T-helper 1 cell (primary cell): Measurements from ENCODE around the gene SYTL3.

ENCODE experiments used
- DNase-seq, 5 donors: peaks; one replicate each; pipeline ENCODE4 v3.0.0-alpha.2; 2012 to 2020

Gene SYTL3

DNA sequence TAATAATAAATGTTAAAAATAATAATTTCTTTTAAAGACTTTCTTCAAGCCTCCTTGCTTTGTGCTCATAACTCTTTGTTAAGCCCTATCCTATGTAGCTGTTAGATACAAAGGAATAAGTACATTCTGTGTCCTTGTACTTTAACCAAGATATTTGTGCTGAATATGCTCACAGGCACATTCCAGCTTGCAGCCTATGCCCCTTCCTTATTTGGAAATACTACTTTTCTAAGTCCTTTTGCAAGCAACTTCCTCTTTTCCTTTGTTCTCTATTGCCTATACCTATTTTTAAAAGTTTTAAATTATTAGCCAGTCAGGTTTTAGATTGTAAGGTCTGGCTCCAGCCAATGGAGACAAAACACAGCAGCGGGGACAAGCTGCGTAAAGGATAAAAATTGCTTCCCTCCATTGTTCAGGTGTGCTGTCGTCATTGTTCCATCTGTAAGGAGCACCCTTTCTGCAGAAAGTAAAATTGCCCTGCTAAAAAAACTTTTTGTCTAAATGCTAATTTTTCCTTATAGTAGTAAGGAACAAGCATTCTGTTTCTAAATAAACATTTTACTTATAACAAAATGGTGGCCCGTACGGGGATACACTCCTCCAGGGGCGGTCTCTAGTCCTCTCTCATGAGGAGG lies 80.2 kb downstream of the SYTL3 start:
- no peak for DNase-seq

DNA sequence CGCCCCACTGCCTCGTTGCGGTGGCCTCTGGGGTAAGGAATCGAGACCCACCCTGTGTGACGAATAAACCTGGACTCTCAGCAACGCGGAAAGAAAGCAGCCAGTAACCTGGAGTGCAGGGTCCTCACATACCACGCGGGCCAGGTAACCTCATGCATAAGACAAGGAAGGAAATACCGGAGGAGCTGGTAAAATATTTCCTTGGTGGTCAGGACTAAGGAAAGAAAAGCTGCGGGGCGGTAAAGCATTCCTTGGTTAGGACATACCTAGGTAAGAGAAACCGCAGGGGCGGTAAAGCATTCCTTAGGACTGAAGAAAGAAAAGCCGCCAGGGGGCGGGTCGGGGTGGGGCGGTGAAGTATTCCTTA lies 80.7 kb downstream of the SYTL3 start:
- no peak for DNase-seq

DNA sequence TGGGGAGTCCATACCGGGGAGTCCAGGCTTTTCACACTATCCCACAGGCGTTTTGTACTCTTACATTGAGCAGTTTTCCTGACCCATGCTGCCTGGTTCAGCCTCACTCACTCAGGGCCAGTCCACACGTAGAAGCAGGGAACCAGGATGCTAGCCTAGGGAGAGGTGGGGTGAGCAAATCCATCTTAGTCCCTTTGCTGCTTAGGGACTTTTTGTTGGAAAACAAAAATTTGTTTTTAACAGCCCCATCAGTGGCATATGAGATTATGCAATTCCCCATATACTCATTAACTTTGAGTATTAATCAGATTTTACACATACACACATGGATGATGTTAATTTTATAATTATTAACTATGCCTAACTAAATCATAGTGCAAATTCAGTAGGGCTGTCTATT lies 85.2 kb downstream of the SYTL3 start:
- no peak for DNase-seq

DNA sequence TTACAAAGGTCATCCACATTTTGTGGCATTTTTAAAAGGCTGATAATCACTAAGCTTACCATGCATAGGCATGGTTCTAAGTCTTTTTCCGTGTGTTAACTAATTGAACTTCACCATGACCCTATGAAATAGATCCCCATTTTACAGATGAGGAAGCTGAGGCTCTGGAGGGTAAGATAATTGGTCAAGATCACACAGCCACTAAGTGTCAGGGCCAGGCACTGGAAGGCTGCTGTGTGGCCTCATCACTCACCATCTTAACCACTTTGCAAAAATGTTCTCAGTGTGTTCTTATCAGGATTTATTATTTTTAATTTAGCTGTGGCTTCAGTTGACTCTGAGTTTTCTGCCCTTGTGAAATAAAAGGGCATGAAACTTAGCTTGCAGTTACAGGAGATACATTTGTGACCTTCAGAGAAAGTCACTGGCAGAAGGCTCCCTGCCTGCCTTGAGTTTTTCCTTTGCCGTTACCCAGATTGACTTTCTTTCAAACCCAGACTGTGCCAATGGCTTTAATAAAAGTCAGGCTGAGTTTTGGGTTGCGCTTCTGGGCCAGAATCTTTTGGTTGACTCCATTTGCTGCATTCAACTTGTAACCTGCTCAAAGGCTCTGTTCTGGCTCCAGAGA lies 87.3 kb downstream of the SYTL3 start:
- DNase-seq: no peak

DNA sequence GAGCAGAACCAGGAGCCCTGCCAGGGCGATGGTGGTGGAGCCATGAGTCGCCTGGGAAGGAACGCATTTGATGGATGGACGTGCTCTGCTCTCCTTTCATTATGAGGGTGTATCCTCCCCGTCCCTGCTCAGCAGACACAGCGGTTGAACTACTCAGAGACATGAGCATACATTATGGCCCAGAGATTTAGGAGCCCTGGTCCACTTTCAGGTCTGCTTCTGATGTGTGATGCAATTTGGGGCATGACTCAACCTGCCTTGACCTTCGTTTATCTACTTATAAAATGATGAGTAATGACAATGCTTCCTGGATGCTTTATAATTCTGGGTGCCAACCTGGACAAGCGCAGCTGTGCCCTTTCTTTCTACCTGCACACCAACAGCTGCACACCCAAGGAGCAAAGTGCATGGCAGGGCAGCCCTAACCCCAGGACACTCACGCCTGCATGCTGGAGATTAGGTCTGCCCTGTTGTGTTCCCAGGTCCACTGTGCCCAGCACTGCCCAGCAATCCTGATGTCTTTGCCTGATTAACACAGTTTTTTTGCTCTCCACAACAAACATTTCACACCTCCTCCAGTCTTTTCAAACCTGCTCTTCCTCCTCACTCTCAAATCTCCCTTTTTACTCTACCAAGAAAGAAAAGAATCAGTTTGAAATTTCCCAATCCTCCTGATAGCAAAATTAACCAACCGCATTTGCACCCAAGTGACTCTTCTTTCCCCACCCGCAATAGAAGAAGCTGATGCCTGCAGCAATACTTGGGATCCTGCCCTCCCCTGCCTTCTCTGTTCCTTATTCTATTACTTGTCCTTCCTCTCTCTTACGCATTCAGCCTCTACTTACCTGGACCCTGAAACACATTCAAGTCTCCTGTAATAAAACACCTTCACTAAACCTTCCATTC lies 88.1 kb downstream of the SYTL3 start:
- DNase-seq: no peak

DNA sequence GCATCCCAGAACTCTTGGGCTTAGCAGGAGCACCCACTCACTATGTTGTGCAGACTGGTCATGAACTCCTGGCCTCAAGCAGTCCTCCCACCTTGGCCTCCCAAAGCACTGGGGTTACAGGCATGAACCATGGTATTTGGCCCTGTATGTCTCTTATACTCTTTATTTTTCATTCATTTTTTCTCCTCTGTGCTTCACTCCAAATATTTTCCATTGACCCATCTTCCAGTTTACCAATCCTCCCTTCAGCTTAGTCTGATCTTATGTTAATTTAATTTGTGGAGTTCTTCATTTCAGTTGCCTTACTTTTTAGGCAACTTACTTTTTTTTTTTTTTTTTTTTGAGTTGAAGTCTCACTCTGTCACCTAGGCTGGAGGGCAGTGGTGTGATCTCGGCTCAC lies 89.8 kb downstream of the SYTL3 start:
- no peak for DNase-seq

DNA sequence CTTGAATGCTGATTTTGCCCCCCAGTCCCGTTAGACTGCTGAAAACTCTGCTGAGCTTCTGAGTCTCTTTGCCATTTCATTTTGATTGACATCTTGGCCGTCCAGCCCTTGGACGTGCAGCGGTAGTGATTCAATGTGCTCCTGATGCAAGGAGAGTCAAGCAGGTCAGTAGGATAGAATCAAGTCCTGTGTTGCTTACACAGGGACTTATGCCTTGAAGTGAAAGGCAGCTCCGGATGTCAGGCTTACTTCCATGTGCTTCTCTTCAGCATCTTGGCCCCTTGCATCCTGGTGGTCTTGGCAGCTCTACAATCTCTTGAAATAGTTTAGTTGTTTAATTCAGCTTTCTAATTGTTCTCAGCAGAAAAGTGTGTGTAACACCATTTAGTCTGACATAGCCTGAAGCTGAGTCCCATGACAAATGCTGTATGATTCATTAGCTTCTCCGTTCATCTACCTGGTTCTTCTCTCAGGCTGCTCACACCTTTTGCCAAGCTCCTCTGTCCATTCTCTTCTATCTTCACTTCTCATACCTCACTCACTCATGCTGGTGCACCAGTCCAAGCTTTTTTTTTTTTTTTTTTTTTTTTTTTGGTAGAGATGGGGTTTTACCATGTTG lies 93.3 kb downstream of the SYTL3 start:
- DNase-seq: no peak

DNA sequence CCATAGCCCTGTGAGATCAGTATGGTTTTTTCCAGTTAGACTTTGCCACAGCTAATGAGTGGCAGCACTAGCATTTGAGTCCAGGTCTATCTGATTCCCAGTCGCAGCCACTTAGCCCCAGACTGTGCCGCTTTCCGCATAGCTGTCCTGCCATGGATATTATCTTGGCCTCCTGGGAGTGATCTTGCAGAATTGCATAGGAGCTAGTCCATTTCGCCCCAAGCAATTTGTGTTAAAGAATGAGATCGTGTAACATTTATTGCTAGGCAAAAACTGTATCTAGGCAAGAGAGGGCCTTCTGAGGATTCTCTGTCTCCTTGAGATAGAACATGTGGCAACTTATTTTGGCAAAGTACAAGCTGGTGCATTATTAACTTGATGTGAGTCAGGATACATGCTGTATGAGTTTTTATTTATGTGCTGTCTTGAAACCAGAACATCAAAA lies 95.2 kb downstream of the SYTL3 start:
- DNase-seq: no peak

DNA sequence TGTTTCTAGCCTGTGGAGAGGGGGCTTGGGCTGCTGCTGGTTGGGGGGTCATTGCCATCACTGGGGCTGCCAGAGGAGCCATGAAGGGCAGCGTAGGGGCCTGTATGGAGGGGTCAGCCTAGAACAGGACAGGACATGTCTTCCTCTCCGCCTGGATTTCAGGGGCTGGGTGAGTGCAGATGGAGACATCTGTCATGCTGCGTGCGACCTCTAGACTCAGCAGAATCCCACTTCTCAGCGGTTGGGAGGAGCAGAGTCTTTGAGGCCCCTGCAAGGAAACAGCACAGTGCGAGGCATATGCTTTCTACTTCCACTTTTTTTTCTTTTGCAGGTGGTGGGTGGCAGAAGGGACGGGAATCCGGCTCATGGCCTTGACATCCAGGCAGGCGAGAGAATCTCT lies 101.4 kb downstream of the SYTL3 start:
- no peak for DNase-seq

DNA sequence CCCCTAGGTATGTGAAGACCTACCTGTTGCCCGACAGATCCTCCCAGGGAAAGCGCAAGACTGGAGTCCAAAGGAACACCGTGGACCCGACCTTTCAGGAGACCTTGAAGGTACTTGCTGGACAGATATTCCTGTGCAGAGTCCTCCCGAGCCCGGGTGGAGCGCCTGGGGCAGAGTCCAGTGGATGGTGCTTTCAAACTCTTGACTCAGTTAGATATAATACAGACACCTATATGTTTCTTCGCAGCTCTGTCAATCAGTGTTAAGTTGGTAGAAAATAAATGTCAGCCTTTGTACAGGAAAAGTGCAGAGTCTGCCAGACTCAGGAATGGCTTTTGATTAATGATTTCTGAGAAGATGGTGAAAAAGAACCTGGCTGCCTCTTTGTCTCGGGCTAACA lies 102.1 kb downstream of the SYTL3 start:
- DNase-seq: no peak

DNA sequence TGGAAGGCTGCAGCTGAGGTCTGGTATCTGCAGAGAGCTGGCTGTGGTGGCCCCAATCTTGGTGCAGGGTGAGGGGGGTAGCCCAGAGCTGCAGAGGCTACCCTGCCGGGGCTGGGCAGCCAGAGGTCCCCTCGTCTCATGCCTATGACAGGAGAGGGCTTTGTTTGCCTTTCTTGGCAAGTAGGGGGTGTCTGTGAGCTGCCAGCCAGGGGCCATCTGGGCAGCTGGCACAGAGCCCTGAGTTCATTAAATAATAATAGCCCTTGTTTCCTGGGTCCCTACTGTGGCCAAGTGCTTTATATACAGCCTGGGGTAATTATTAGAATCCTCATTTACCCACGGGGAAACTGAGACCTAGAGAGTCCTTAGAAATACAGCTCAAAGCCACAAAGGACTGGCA lies 102.8 kb downstream of the SYTL3 start:
- DNase-seq: no peak

DNA sequence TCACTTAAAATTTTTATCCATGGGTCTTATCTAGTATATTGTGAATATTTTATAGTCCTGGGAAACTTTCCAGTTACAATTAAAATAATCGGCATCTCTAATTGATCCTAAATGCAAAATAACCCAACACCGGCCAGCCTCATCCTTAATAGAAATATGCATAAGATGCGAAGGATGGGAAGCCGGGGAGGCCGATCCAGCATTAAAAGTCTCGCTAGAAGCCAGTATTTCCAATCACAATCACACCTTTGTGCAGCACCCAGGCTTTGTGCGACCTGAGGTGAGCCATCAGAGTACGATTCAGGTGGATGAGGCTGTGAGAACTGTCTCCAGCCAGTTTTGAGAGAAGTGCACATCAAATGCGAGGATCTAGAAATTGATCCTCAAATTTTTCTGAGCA lies 104.0 kb downstream of the SYTL3 start:
- no peak for DNase-seq

DNA sequence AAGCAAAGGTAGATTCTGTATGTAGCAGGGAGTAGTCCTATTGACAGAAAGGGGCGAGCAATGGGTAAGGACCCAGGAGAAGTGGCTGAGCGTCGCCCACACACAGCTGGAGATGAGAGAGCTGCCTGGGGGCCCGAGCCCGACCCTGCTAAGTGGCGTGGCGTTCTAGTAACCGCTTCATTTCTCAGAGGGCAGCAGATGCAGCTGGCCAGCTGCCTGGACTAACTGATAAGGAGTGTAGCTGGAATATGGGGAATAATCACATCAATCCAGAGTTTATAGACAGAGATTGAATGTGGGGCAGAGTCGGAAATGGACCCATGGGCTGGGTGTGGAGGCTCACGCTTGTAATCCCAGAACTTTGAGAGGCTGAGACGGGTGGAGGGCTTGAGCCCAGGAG lies 104.9 kb downstream of the SYTL3 start:
- no peak for DNase-seq

DNA sequence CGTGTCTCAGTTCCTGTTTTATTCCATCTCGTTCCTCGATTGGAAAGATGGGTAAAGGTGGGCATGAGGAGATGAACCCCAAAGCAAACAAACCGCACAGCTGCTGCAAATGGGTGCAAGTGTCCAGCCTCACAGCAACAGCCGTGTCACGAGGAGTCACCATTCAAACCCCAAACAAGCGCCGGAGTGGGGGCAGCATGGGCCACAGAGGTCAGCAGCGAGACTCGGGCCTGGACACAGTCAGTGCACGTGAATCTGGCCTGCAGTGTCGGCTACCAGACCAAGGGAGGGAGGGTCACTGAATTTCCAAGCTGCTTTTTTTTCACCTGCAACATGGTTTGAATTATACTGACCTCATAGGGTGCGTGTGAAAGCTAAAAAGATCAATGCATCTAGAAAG lies 105.8 kb downstream of the SYTL3 start:
- no peak for DNase-seq

DNA sequence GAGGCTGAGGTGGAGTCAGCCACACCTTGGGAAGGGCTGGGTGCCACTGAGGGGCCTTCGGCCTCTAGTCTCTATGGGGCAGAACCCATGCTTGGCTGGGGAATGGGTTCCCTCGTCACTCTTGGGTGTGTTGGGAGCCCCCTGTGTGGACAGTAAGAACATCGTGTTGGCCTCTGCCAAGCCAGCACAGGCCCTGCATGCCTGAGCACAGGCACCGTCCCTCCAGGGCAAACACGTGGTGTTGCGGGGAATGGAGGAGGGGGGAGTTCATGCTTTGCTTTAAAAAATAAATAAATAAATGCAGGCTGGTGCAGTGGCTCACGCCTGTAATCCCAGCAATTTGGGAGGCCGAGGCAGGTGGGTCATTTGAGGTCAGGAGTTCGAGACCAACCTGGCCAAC lies 106.3 kb downstream of the SYTL3 start:
- no peak for DNase-seq

DNA sequence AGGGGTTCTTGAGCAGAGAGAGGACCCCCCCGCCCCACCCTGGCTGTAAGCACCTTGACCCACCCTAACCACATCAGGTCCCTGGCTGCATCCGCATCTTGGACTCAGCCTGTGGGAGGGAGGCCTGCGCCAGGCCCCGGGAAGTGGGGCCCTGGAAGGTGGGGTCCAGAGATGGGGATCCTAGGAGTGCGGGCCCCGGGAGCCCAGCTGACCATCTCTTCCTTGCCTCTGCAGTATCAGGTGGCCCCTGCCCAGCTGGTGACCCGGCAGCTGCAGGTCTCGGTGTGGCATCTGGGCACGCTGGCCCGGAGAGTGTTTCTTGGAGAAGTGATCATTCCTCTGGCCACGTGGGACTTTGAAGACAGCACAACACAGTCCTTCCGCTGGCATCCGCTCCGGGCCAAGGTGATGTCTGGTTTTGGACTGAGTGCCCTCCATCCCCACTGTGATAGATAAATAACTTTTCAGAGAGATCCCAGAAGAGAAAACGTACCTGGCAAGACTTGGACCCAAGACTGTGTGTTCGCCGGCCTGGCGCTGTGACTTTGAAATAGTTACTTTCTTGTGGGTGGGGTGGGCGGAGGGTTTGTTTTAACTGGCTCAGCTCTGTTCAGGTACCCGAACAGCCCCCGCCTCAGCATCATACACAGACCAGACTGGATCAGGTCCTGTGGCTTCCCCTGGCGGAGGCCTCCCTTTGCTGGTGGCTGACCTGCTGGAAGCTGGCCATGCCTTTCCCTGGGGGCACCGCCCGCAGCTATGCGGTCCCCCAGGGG lies 107.3 kb downstream of the SYTL3 start:
- no peak for DNase-seq

DNA sequence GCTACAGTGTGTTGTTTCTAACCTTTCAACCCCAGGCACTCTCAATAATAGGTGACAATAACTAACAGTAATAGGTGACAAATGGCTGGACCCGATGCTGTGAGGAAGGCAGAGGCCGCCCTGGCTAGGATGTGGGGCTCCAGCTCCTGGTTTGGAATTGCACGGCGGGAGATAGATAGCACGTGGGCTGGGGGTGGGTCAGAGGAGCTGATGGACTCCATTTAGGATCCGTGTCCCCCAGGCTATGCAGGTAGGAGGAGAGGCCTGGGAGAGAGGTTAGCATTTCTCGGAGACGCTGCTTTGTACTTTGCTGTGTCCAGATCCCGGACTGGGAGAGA lies 107.9 kb downstream of the SYTL3 start:
- no peak for DNase-seq

DNA sequence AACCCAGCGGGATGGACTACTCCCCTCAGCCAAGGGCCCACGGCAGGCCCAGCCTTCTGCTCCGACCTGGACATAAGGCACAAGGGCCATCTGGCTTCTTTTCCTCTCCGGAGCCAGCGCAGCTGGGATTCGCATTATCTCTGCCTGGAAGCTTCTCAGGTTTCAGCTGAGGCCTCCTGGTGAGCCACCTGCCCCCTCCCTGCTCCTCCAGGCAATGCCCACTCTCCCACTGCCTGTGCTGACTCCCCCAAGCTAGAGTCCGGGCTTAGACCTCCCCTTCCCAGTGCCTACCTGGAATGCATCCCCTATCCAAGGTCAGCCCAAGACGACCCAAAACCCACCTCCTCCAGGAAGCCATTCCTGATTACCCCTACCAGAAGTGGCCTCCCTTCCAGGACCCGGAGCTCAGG lies 108.6 kb downstream of the SYTL3 start:
- DNase-seq: no peak

DNA sequence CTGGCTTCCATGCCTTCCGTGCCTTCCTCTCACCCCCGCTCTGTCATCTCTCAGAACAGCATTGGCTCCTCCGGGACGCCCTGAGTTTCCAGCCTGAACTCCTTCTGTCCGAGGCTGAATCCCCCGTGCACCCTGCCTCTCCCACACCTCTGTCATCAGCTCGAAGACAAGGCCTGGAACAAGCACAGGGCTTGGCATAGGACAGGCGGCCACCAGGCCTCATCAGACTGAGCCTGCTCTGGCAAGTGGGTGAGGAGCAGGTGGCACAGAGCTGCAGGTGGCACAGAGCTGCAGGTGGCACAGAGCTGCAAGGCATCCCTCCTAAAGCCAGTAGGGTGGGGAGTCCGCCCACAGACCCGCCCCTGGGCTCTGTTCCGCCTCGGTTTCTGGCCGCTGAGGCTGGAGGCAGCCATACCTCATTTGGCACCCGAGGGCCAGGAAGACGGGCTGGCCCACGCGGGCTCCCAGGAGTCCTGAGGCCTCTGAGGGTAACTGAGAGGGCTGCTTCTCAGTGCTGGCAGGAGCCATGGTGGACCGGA lies 109.2 kb downstream of the SYTL3 start:
- DNase-seq: no peak

DNA sequence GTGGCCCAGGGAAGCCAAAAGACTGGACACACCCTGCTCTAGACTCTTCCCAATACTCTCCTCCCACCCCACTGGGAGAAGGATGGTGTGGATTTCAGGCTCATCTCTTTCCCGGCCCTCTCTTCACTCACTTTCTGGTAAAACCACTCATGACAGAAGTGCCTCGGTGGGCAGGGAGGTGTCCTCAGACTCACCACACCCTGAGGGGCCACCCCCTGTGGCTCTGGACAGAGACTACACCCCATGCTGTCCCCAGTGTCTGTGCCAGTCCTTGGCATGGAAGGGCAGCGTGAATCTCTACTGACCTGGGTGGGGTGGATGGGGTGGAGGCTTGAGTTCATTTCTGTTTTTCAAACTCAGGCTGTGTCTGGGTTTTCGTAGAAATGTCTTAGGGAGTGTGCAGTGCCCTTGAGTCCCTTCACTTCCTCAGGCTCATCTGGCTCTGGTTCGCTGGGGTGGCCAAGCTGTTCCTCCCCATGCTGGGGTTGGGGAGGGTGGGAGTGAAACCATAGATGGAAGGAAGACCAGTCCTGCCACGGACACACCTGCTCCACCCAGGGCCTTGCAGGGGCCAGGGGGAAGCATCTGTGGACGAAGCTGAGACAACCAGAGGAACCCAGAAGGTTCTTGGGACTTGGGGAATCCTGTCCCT lies 110.2 kb downstream of the SYTL3 start:
- no peak for DNase-seq

DNA sequence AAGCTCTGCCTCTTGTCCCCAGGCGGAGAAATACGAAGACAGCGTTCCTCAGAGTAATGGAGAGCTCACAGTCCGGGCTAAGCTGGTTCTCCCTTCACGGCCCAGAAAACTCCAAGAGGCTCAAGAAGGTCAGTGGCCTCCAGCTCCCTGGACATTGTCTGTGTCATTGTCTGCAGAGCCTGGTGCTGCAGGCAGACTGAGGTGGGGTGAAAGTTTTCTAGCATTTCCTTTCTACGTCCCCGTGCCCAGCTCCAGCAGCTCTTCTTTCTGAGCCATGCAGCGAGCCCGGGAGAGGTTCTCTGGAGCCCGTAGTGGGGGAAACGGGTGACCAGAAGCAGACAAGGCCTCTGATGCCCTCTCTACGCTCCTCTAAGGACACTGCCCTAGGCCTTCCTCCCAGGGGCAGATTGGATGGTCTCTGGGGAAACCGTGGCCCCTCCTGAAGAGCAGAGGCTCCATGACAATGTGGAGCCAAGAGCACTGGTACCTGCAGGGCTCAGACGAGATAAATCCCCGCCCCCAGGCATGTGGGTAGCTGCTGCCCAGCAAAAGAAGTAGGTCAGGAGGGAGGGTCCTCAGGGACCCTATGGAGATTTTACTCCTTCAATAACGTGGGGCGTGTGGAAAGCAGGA lies 110.9 kb downstream of the SYTL3 start:
- no peak for DNase-seq

DNA sequence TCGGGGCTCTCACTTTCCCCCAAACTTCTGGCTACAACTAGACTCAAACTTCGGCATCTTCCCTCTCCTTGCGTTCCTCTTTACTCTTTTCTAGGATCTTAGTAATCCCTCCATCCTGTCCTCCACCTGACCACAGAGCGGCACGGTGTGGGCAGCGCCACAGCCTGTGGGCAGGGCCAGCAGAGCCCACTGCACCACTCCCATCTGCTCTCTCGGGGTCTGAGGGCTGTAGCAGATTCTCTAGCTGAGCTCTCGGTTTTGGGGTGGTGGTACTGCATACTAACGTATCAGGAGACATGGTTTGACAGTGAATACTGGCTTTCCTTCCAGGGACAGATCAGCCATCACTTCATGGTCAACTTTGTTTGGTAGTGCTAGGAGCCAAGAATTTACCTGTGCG lies 111.9 kb downstream of the SYTL3 start:
- no peak for DNase-seq
